HG03045 (cell line): ENCODE data around the gene CIPC.

Source experiments
- ATAC-seq: cut with Tn5 transposase; IDR thresholded peaks from one replicate; pipeline ENCODE4 v1.9.1; 2021; ENCODE audit warnings: mild to moderate bottlenecking, moderate library complexity; ENCODE audit not compliant: unreplicated experiment

CIPC gene

DNA sequence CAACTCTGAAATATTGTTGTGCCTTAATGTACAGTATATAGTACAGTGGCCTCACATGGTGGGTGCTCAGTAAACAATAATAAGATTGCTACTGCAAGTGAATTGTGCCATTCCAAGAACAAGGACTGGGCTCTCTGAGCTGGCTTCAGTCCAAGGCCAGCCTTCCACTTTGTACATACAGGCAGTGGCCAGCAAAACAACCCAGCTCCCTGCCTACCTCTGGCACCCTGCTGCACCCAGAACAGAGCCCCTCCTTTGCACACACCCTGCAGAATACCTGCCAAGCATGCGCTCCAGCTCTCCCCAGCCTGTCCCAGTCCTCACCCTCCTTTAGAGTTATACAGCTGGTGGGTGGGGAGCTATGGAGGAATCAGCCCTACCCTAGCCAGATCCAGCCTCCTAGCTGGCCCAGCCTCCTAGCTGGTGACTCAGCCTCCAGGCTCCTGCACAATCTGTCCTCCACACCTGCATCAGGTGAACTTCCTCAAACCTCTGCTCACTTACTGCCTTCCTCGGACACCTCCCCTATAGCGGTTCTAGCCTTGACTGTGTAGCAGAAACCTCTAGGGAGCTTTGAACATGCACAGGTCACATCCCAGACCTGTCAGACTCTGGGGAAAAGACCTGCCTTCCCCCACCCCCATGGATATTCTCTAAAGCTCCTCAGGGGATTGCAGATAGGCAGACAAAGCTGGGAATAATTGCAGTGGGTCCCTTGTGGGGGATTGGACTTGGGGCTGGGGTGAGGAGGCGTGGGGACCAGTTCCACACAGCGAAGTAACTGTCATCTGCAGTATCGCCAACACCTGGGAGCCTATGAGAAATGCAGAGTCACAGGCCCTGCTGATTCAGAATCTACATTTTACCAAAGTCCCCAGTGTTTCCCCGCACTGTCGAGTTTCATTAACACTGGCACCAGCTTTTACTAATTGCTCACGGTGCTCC lies 25.6 kb downstream of the CIPC start:
- ATAC-seq = no peak

- ATAC-seq = peak; percentile 32
These were observed 26.6 kb downstream of the CIPC start for GRCh38 chr14:77124345-77125280.

DNA sequence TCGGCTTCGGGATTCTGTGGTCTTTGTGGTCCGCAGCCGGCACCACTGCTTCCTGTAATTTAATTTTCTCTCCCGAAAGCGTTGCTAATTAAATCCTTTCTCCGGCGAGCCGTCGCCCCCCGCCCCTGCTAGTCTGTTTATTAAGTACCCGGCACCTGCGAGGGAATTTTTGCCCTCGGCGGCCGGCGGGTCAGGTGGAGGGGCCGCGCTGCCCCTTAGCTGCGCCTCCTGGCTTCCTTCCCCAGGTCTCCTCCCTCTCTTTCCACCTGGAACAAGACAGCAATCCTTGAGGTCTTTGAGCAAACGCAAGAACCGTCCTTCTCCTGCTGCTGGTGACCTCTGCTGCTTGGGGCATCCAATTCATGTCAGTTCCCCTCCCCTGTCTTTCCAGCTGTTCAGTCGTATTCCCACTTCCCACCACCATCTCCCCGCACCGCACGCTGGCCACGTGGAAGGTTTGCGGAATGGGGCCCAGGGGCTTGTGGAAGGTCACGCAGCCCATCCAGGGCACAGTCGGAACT lies 27.3 kb downstream of the CIPC start:
- no peak for ATAC-seq

DNA sequence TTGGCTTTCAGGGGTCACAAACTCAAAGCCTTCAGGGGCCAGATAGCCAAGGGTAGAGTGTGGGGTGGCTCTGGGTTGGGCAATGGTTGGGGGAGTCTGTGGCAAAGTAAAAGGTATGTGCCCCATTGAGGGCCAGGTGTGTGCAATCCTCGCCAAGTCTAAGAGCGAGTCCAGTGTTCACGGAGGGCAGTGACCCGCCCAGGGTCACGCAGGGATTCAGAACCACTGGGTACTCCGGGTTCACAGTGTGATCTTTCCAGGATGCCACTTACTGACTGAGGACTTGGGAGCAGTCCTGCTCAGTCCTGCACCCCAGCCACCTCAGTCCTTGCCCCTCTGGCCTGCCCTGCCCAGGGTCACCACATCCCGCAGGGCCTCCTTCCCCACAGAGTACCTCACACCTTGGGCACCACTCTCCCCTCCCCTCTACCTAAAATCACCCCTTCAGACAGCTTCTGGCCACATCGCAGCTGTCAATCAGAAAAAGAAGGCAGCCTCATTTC lies 27.8 kb downstream of the CIPC start:
- no peak for ATAC-seq

GRCh38 chr14:77126461-77126990 lies 28.5 kb downstream of the CIPC start:
- no peak for ATAC-seq

GRCh38 chr14:77128414-77128891 lies 30.4 kb downstream of the CIPC start:
- ATAC-seq = no peak

GRCh38 chr14:77130386-77130785 lies 32.3 kb downstream of the CIPC start:
- ATAC-seq = no peak

GRCh38 chr14:77131206-77131605 lies 33.1 kb downstream of the CIPC start:
- ATAC-seq = no peak

DNA sequence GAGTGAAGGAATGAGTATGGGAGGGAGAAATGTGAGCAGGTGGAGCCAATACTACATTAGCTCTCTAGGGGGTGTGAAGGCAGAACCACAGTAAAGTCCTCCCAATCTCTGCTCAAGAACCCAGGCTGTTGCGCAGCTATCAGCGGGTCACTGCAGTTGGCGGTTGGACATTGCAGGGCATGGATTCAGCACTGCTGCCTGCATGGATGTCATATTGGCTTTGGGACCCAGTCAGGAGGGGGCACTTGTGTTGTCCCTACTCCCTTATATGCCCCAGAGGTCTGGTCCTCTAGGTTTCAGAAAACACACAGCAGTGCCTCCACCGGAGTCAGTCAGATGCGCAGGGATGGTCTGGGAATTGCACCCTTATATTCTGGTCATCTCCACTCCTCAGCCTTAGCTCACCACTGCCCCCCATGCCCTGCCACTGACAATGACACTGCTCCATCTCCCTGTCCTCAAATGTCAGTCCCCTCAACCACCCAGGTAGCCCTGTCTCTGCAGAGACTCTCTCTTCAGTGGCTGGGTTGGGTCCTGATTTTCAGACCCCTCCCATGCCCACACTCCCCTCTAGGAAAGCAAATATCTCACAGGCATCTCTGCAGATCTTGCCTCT lies 33.9 kb downstream of the CIPC start:
- no peak for ATAC-seq

DNA sequence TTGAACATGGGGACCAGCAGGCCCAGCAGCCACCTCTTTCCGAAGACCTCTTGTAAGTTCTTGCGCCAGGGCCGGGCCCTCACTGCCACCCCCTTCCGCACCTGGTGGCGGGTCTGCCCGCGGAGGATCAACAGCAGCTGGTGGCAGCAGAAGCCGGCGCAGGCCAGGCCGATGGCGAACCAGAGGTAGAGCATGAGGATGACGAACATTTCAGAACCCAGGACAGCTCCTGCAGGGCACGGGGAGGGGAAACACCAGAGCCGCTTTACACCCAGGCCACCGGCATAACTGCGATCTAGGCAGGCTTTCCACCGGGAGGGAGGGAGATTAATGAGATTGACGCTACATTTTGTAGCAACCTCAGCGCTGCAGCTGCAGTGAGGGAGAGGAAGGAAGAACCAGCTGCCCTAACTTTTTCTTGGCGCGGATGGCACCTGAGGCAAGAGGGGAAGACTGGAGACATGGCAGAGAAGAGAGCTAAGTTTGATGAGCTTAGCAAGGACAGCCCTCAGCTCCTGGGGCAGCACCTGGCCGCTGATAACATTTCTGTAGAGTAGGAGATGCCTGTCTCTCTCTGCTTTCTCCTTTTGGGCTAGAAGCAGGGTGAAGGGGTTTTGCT lies 35.8 kb downstream of the CIPC start:
- peak; percentile 66 for ATAC-seq

- no peak for ATAC-seq
These were observed 41.0 kb downstream of the CIPC start for GRCh38 chr14:77139022-77139421.

DNA sequence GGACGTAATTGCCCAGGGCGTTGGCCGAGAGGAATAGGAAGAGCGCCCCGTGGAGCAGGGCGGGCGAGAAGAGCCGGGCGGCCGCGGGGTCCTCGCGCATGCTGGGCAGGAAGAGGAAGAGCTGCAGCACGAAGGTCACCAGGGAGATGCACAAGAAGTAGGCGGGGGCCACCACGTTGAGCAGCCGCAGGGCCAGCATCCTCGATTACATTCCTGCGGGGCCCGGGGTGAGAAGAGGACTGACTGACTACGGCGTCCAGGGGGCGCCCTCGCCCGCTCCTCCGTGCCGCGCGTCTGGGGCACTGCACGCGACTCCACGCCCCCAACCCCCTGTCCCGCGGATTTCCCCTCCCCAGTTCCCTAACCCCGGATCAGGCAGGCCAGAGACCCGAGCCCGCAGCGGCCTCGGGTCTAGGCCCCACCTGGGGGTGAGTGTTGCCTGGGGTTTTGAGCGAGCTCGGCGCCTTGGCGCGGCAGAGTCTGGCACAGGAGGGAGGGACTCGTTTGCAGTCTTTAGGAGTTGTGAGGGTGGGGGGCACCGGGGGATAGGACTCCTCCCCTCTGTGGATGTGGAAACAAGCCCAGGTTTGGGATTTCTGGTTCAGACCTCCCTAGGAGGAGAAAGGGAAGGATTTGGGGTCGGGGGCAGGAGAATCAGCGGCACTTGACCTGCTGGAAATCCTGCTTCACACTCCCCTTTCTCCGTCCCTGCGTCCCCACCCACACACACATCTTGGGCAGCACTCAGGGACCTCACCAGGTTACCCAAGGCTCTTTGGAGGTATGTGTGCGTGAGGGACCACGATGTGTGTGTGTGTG lies 41.7 kb downstream of the CIPC start:
- no peak for ATAC-seq

DNA sequence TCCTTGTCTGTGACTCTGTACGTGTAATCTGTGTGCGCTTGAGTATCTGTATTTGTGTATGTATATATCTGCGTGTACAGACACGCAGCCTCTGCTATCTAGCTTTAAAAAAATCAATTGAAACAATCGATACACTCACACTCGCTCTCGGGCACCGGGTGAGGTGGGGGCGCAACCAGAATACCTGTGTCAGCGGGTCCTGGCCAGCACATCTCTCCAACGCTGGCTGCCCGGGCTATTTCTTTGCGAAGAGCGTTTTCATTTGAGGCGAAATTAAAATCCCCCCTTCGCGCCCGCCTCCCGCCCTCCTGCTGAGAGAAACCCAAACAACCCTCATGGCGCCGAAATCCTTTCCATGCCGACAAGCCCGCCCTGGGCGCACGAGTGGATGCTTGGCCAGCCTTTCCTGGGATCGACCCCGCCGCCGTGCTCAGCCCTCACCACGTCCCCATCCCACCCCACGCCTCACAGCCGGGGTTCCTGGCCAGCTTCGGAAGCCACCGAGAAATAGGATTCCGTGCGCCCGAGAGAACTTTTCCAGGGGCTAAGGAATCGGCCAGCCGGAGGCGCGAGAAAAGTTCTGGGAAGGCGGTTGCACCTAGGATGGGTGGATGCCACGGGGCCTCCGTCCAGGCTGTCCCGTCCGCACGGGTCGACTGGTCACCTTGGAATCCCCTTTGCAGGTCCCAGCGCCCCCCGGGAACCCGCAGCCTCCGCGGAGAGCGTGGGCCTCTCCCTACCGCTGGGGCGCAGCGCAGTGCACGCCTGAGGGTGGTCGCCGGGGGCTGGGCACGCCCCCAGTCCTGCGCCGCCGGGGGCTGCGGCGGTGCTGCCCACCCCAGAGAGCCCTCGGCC lies 42.5 kb downstream of the CIPC start:
- no peak for ATAC-seq

- ATAC-seq = no peak
These were observed 43.4 kb downstream of the CIPC start, which contains the start of gene ZDHHC22 for GRCh38 chr14:77141214-77142004. TSS of gene ZDHHC22 (minus strand) at chr14:77141791. CDS start at chr14:77139738, 2,053 bp downstream.

- ATAC-seq = no peak
These were observed 44.1 kb downstream of the CIPC start for GRCh38 chr14:77142005-77142800.

DNA sequence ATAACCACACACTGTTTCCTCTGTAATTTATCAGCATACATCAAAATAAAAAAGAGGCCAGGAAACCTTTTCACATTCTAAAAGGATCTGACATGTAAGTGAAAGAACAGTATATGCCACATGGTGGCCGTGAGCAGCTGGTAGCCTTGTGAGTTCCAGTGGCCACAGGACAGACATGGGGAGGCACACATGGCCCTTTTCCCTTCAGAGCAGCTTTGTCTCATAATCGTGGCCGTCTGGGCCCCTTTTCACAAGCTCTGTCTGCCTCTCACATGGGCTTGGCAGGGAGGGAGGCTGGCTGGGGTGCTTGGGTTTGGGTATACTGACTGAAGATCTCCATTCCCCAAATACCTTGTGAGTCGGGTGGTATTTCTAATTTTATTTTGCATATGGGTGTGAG lies 45.0 kb downstream of the CIPC start:
- ATAC-seq = no peak
